Osteocyte (in vitro differentiated cells): ENCODE results near the gene IL17RA. TPM values are rescaled to one million over a fixed set of nuclear protein-coding genes. Genes with fewer than 3 reads are reported as not detected.

Experiments
- DNase-seq: peaks from one replicate; pipeline ENCODE4 v3.0.0; 2021; ENCODE audit warnings: mixed read lengths; ENCODE audit not compliant: unreplicated experiment; ENCODE audit errors: extremely low spot score
- H3K27ac Mint-ChIP-seq: one replicate; pipeline ENCODE4 v1.8.0; 2021; ENCODE audit warnings: mild to moderate bottlenecking, mixed read lengths; ENCODE audit not compliant: unreplicated experiment
- H3K27me3 Mint-ChIP-seq: one replicate; pipeline ENCODE4 v1.8.0; 2021; ENCODE audit warnings: mixed read lengths; ENCODE audit not compliant: unreplicated experiment
- H3K36me3 Mint-ChIP-seq: one replicate; pipeline ENCODE4 v1.8.0; 2021; ENCODE audit warnings: mixed read lengths; ENCODE audit not compliant: unreplicated experiment
- H3K4me1 Mint-ChIP-seq: one replicate; pipeline ENCODE4 v1.8.0; 2021; ENCODE audit warnings: mixed read lengths; ENCODE audit not compliant: unreplicated experiment
- H3K4me3 Mint-ChIP-seq: one replicate; pipeline ENCODE4 v1.8.0; 2021; ENCODE audit warnings: mild to moderate bottlenecking, moderate library complexity, mixed read lengths; ENCODE audit not compliant: unreplicated experiment
- H3K9me3 Mint-ChIP-seq: one replicate; pipeline ENCODE4 v1.8.0; 2021; ENCODE audit warnings: mixed read lengths; ENCODE audit not compliant: unreplicated experiment
- total RNA-seq: library from RNA; stranded (reverse); gene quantifications from 2 replicates; pipeline ENCODE4 v1.2.1, GENCODE V29; 2021
- TF ChIP-seq, protein P1 (sequence below): fragments of 200-600 bp; sonication (generic); IDR thresholded peaks from 2 replicates; pipeline ENCODE4 v1.5.0; 2021; ENCODE audit warnings: antibody characterized with exemption, mild to moderate bottlenecking, moderate library complexity

Gene IL17RA
- total RNA-seq, 1 donor from 2014 or later, result 12.1 TPM

DNA sequence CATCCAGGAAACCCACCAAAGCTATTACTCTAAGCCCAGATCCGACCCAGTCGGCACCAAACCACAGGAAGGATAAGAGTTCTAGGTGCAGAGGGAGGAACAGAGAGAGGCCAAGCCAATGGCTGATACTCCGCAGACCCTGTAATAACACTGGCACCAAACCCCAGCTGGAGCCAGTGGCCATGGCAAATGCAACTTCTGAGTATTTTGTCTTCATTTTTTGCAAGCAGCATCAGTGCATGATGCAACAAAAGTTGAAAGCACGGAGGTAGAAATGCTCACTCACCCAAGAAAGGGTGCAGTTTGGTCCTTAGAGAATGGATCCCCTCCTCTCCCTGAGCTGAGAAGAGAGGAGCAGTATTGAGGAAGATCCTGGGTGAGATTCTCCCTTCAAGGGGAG, 33.5 kb downstream of the IL17RA start:
- no peak for DNase-seq
- peaks cover 26% of the 10 kb centered on the region for H3K27me3 Mint-ChIP-seq
- no peaks in the 10 kb centered on the region for H3K9me3 Mint-ChIP-seq
- TF ChIP-seq, protein P1, sequence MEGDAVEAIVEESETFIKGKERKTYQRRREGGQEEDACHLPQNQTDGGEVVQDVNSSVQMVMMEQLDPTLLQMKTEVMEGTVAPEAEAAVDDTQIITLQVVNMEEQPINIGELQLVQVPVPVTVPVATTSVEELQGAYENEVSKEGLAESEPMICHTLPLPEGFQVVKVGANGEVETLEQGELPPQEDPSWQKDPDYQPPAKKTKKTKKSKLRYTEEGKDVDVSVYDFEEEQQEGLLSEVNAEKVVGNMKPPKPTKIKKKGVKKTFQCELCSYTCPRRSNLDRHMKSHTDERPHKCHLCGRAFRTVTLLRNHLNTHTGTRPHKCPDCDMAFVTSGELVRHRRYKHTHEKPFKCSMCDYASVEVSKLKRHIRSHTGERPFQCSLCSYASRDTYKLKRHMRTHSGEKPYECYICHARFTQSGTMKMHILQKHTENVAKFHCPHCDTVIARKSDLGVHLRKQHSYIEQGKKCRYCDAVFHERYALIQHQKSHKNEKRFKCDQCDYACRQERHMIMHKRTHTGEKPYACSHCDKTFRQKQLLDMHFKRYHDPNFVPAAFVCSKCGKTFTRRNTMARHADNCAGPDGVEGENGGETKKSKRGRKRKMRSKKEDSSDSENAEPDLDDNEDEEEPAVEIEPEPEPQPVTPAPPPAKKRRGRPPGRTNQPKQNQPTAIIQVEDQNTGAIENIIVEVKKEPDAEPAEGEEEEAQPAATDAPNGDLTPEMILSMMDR, result no peak
- peaks cover 5% of the 10 kb centered on the region for H3K4me1 Mint-ChIP-seq
- H3K4me3 Mint-ChIP-seq, result no peak overlapping the region
- H3K27ac Mint-ChIP-seq, result no peak overlapping the region
- no peaks in the 10 kb centered on the region for H3K36me3 Mint-ChIP-seq

DNA sequence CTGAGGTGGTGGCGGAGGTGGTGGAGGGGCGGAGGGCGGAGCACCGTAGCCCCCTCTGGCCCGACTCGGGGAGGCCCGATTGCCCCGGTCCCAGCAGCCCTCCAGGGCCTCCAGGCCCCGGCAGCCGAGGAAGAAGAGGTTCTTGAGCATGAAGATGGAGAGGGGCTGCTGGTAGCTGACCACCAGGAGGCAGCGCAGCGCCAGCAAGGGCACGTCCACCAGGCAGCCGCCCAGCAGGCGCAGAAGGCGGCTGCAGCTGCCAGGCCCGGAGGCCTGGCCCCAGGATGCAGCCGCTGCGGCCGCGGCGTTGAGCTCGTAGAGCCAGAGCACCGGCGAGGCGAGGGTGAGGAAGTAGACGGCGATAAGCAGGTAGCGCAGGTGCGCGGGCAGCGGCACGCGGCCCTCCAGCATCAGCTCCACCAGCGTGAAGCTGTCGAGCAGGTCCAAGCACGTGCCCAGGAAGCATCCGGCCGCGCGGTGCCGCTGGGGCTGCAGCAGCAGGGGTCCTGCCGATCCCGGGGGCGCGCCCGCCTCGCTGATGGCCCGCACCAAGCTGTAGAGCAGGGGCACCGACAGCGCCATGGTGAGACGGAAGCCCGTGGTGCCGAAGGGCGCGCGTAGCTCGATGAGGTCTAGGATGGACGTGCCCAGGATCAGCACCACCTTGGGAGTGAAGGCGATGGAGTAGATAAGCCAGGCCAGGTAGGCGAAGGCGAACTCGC, 34.8 kb downstream of the IL17RA start:
- H3K36me3 Mint-ChIP-seq, result no peaks in the 10 kb centered on the region
- TF ChIP-seq, protein P1, result no peak
- peaks cover 5% of the 10 kb centered on the region for H3K4me1 Mint-ChIP-seq
- H3K27ac Mint-ChIP-seq, result no peak overlapping the region
- no peaks in the 10 kb centered on the region for H3K9me3 Mint-ChIP-seq
- peak overlapping the region; percentile 35 for H3K4me3 Mint-ChIP-seq
- no peak for DNase-seq
- peaks cover 26% of the 10 kb centered on the region for H3K27me3 Mint-ChIP-seq

DNA sequence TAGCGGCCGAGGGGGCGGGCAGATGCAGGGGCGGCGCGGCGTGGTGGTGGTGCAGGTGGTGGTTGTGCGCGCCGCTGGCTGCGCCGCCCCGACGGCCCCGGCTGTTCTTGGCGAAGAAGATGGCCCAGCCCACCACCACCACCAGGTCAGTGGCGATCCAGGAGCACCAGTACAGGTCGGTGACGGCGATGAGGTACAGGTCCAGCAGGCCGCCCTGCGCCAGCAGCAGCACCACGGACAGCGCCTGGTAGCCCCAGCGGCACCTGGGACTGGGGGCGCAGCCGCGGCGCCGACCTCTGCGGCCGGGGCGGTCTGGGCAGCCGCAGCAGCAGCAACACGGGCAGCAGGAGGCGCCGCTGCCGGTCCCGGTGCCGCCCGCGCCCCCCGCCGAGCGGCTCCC, 35.5 kb downstream of the IL17RA start:
- TF ChIP-seq, protein P1, result no peak
- no peak overlapping the region for H3K27ac Mint-ChIP-seq
- peaks cover 5% of the 10 kb centered on the region for H3K4me1 Mint-ChIP-seq
- no peaks in the 10 kb centered on the region for H3K9me3 Mint-ChIP-seq
- no peak overlapping the region for H3K4me3 Mint-ChIP-seq
- H3K36me3 Mint-ChIP-seq, result no peaks in the 10 kb centered on the region
- peak; percentile 88 for DNase-seq
- peaks cover 26% of the 10 kb centered on the region for H3K27me3 Mint-ChIP-seq

DNA sequence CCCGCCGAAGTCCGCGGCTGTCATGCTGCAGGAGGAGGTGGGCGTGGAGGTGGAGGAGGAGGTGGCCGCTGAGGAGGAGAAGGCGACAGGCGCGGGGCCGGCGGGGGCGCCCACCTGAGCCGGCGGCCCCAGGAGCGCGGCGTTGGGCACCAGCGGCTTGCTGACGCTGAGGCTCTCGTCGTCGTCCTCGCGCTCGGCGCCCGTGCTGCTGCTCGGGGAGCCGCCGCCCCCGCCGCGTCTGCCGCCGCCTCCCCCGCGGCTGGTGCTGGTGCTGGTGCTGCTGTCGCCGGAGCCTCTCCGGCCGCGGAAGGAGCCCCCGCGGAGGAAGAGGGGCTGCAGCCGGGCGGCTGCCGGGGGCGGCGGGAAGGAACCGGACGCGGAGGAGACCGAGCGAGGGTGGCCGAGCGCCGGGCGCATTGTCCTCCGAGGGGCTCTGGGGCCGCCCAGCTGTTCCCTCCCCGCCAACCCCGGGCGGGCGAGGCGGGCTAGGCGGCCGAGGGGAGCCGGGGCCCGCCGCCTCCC, 36.0 kb downstream of the IL17RA start:
- TF ChIP-seq, protein P1, result no peak
- Mint-ChIP-seq H3K4me3 (no peak overlapping the region), H3K4me1 (peaks cover 5% of the 10 kb centered on the region), H3K9me3 (no peaks in the 10 kb centered on the region), H3K36me3 (no peaks in the 10 kb centered on the region), H3K27me3 (peaks cover 26% of the 10 kb centered on the region), H3K27ac (no peak overlapping the region)
- DNase-seq, result no peak
